ENCODE results near the gene KBTBD12.
"Not testable (repeated sequence)": the region's sequence is repeated elsewhere in the genome, so short reads cannot be mapped to it uniquely, and the experiment has no call there.

Gene KBTBD12

DNA sequence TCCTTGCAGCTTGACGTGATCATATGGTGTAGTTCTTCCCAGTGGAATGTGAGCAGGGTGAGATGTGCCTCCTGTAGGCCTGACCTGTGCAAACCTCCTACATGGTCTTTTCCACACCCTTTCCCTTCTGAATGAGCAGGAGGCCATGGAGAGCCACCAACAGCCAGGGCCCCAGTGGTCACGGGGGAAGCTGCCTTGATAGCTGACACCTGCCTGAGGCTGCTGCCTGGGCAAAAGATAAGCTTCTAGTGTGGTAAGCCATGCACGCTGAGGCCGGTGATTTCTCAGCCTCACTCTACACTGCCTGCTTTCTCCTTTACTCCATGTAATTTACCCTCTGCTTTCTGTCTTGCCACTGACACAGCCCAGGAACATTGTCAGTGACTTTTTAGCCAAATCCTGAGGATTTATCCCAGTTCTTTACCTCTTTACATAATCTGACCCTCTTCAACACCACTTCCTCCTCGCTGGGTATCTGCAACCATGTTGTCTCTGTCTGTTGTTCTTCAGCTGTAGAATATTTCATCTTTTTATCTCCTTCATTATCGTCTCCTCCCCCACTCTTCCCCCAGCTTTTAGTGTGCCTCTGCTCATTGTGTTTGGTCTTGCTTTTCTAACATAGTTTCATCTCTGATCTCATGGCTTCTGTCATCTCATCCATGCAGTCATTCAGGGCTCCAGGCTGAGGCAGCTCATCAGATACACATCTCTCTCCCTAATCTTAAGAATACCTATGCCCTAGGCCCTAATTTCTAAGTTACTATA, 11.2 kb upstream of the KBTBD12 start:
- DNase-seq (ENCODE audit: low spot score): no peak

- DNase-seq (ENCODE audit: low spot score): no peak
These were observed 9.5 kb upstream of the KBTBD12 start for GRCh38 chr3:127905556-127905955.

DNA sequence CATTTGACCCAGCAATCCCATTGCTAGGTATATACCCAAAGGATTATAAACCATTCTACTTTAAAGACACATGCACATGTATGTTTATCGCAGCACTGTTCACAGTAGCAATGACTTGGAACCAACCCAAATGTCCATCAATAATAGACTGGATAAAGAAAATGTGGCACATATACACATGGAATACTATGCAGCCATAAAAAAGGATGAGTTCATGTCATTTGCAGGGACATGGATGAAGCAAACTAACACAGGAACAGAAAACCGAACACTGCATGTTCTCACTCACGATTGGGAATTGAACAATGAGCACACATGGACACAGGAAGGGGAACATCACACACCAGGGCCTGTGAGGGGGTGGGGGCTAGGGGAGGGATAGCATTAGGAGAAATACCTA, 8.4 kb upstream of the KBTBD12 start:
- not testable (repeated sequence) for DNase-seq (ENCODE audit: low spot score)

DNA sequence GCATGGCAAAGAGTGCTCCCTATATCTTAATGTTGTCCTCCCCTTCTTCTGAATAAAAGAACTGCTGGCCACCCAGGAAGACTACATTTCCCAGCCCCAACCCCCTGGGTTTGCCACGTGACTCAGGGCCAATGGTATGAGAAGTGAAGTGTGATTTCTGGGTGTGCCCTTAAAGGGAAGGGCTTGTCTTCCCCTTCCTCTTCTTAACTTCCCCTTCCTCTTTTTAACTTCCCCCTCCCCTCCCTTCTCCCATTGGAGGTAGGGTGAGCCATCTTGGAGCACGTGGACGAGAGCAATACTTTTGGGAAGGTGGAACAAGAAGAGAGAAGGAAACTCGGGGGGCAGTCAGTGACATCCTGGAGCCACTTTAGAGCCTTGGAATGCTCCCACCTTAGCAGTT, 6.8 kb upstream of the KBTBD12 start:
- peak; percentile 60 for DNase-seq (ENCODE audit: low spot score)

DNA sequence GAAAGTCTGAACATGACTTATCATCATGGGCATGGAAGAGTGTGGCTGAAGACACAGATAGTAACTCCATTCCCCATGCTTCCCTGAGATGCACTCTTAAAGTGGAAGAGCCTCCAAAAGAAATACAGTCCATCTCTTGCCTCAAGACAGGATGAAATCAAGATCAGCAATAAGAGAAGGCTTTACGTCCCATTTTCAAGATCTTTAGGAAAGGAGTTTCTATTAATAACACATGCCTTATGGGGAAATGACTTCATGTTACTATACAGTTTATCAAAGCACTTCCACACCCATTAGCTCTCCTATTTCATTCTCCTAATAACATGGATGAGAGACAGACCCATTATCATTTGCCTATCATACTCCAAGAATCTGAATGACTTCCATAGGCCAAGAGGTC, 6.1 kb upstream of the KBTBD12 start:
- DNase-seq (ENCODE audit: low spot score): peak; percentile 20

DNA sequence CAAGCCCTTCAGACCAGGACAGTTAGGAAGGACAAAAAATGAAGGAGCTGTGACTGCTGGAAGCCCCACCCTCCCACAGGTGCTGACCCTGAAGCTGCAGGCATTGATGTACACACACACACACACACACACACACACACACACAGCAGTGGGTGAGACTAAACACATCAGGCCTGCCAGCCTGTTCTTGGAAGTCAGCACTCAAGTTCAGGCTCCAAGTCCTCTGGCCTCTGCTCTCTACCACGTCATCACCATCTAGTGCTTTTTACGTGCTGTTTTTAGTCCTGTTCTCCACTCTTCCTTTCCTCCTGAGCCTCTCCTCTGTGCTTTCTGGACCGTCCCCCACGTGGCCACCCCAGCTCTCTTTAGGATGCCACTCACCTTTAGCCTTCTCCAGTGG, 5.4 kb upstream of the KBTBD12 start:
- DNase-seq (ENCODE audit: low spot score): no peak

- DNase-seq (ENCODE audit: low spot score): peak; percentile 33
These were observed 3.6 kb upstream of the KBTBD12 start for GRCh38 chr3:127911421-127911931.

GRCh38 chr3:127913841-127914240, 1.2 kb upstream of the KBTBD12 start:
- DNase-seq (ENCODE audit: low spot score): not testable (repeated sequence)

DNA sequence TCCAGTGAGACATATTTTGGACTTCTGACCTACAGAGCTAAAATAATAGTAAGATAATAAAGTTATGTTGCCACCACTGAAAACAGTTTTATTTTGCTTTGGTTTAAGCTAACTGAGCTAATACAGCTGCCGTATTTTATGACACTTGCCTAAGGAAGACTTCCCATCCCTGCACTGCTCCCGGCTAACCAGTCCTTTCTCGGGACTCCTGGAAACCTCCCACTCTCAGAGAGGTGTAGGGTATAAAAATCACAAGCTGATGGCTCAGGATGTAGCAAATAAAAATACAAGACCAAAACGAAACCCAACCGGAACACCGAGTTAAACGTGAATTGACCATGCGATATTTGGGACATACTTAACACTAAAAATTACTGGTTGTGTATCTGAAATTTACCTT, 448 bp upstream of the KBTBD12 start:
- no peak for DNase-seq (ENCODE audit: low spot score)

- no peak for DNase-seq (ENCODE audit: low spot score)
These were observed 983 bp downstream of the KBTBD12 start for GRCh38 chr3:127915937-127916493.

GRCh38 chr3:127920738-127921137, 5.7 kb downstream of the KBTBD12 start:
- no peak for DNase-seq (ENCODE audit: low spot score)

- no peak for DNase-seq (ENCODE audit: low spot score)
These were observed 8.6 kb downstream of the KBTBD12 start for GRCh38 chr3:127923611-127924010.

DNA sequence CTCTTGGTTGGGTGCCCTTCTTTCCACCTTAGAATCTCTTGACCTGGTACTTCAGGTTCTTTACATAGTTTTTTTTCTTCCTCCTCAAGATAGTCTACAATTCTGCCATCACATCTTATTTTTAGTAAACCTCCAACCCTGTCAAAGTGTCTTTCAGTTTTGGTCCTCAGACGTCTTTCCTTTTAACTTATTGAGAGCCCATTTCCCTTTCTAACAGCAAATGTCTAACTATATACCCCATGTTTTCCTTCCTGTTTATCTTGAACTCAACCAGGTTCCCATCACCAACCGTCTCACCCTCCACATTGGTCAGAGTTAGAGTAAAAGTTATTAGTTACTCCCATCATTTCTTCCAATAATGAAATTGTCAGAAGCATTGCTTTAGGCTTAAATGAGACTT, 10.4 kb downstream of the KBTBD12 start:
- no peak for DNase-seq (ENCODE audit: low spot score)

- no peak for DNase-seq (ENCODE audit: low spot score)
These were observed 13.0 kb downstream of the KBTBD12 start for GRCh38 chr3:127927829-127928604.

DNA sequence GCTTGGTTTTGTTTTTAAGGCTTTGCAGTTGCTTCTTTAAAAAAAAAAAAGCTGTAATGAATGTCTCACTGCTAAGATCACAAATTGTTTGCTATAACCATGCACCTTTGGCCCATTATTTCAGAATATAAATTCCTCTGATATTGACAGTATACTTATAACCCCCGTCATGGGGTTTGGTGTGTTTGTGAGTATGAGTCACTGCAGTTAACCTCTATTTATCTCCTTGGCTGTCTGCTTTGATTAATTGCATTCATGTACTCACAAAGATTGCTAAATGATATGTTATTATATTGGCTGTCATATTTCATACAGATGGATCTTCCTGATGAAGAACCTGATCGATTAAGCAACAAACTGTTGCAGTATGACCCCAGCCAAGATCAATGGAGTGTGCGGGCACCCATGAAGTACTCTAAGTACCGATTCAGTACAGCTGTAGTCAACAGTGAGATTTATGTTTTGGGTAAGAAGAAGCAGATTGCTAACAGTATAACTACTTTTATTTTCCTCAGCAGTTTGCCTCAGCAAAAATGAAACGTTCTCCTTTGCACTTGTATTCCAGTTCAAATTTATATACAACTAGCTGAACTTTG, 14.9 kb downstream of the KBTBD12 start:
- DNase-seq (ENCODE audit: low spot score): no peak

DNA sequence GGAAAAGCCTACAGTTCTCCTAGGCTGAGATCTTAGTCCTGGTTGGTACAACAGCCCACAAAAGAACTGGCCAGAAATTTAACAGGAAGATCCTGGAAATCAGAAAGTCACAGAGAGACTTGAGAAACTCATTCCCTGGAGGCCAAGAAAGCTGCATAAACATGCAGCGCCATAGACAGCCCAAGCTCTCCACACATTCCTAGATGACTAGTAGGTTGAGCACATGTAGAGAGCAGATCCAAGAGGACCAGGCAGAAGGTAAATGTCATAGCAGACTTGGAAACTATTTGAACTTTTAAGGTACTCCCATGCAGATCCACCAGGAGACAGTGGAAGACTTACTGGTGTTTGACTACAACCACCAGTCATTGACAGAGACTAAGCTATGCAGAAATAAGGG, 18.4 kb downstream of the KBTBD12 start:
- no peak for DNase-seq (ENCODE audit: low spot score)

- DNase-seq (ENCODE audit: low spot score): no peak
These were observed 23.8 kb downstream of the KBTBD12 start for GRCh38 chr3:127938800-127939199.

GRCh38 chr3:127940116-127940515, 25.1 kb downstream of the KBTBD12 start:
- no peak for DNase-seq (ENCODE audit: low spot score)

- DNase-seq (ENCODE audit: low spot score): no peak
These were observed 27.6 kb downstream of the KBTBD12 start for GRCh38 chr3:127942613-127943012.

- no peak for DNase-seq (ENCODE audit: low spot score)
These were observed 33.2 kb downstream of the KBTBD12 start for GRCh38 chr3:127948211-127948610.

- DNase-seq (ENCODE audit: low spot score): no peak
These were observed 34.5 kb downstream of the KBTBD12 start for GRCh38 chr3:127949446-127950055.

DNA sequence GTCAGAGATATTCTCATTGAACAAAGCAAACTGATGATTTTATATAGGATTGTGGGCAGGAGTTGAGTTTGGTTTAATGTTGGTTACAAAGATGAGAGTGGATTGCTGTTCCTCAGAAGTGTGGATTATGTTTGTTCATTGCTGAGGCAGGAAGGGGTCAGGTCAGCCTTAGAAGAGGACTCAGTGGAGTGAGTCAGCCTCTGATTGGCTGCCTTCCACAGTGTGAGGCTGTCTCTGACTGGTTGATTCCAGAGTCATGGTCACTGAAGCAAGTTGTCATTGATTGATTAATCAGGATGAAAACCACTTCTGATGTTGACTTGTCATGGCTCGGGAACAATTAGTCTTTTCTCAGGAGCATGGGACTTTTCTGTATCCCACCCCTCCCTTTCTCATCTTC, 36.2 kb downstream of the KBTBD12 start:
- no peak for DNase-seq (ENCODE audit: low spot score)
